GM13977 (cell line): ENCODE results near the gene GIGYF2.
"Not testable (repeated sequence)": the region's sequence is repeated elsewhere in the genome, so short reads cannot be mapped to it uniquely, and the experiment has no call there.

Experiments used
- DNase-seq: peaks from one replicate; pipeline ENCODE4 v3.0.0; 2012; ENCODE audit warnings: low spot score
- in situ Hi-C: fragments of 300-500 bp; cut with MboI; formaldehyde crosslinking; loops from one replicate; pipeline ENCODE4 v1.12.0; 2022; ENCODE audit warnings: low sequenced_read_pairs, low pct_unique_long_range_greater_than_20kb, mixed read lengths, inconsistent platforms; ENCODE audit not compliant: unreplicated experiment
- TF ChIP-seq, protein P1 (sequence below): IDR thresholded peaks from 2 replicates; pipeline ENCODE4 v1.5.1; 2012; ENCODE audit warnings: mild to moderate bottlenecking, control low read depth; ENCODE audit not compliant: insufficient read depth; ENCODE audit errors: extremely low read depth, missing control alignments

GIGYF2 gene

DNA sequence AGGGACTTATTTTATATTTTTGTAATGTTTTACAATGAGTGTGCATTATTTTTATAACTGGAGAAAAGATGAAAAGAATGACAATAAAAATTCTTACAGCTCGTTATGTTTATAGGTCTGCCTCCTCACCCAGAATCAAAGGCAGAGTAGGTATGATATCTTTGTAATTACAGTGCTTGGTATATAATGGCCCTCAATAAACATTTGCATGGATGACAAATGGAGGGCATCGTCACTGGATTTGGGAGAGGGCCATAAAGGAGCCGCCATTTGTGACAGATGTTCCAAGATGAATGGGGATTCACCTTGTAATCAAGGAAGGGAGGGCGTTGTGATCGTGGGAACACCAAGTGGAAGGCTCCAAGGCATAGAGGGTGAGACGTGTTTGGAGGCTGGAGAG, 22.6 kb upstream of the GIGYF2 start:
- DNase-seq, result no peak
- in situ Hi-C loops, result no loop called here
- TF ChIP-seq, protein P1, sequence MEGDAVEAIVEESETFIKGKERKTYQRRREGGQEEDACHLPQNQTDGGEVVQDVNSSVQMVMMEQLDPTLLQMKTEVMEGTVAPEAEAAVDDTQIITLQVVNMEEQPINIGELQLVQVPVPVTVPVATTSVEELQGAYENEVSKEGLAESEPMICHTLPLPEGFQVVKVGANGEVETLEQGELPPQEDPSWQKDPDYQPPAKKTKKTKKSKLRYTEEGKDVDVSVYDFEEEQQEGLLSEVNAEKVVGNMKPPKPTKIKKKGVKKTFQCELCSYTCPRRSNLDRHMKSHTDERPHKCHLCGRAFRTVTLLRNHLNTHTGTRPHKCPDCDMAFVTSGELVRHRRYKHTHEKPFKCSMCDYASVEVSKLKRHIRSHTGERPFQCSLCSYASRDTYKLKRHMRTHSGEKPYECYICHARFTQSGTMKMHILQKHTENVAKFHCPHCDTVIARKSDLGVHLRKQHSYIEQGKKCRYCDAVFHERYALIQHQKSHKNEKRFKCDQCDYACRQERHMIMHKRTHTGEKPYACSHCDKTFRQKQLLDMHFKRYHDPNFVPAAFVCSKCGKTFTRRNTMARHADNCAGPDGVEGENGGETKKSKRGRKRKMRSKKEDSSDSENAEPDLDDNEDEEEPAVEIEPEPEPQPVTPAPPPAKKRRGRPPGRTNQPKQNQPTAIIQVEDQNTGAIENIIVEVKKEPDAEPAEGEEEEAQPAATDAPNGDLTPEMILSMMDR, result no peak

DNA sequence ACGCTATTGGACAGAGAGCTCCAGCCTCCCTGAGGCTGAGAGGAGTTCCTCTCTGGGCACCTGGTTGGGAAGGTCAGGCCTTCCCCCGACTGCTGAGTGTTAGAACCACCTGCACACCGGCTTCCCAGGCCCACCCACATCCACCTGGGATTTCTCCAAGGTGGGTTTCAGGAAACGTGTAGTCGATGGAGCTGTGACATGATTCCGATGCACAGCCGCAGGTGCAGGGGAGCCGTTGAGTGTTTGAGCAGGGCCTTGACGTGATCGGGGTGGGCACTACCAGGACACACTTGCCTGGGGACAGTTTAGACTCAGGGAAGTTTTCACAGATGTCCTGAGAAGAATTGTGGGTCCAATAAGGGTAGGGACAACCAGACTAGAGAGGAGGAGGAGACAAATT, 21.8 kb upstream of the GIGYF2 start:
- no peak for DNase-seq
- in situ Hi-C loops, result no loop called here
- TF ChIP-seq, protein P1, result no peak

DNA sequence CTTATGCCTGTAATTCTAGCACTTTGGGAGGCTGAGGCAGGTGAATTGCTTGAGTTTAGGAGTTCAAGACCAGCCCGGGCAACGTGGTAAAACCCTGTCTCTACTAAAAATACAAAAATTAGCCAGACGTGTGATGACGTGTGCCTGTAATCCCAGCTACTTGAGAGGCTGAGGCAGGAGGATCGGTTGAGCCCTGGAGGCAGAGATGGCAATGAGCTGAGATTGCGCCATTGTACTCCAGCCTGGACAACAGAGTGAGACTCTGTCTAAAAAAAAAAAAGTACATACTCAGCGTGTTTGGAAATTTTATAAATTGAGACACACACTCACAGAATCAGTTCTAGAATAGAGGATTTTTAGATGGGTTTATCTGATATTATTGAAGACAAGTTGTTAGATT, 17.1 kb upstream of the GIGYF2 start:
- in situ Hi-C loops, result no loop called here
- no peak for DNase-seq
- TF ChIP-seq, protein P1, result no peak

DNA sequence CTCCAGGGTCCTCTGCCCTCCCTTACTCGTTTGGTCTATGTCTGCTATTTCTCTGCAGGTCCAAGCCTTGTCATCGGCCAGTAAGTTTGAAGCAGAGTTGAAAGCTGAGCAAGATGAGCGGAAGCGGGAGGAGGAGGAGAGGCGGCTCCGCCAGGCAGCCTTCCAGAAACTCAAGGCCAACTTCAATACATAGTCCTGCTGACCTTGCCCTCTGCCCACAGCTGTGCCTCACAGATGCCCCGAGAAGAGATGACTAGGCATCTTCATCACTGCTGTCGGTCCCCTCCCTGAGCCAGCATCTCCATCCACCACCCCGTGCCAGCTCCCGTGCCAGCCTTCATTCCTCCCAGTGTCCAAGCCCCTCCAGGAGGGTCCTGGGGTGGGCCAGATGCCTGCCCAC, 15.6 kb upstream of the GIGYF2 start:
- no peak for DNase-seq
- in situ Hi-C loops, result no loop called here
- TF ChIP-seq, protein P1, result no peak

DNA sequence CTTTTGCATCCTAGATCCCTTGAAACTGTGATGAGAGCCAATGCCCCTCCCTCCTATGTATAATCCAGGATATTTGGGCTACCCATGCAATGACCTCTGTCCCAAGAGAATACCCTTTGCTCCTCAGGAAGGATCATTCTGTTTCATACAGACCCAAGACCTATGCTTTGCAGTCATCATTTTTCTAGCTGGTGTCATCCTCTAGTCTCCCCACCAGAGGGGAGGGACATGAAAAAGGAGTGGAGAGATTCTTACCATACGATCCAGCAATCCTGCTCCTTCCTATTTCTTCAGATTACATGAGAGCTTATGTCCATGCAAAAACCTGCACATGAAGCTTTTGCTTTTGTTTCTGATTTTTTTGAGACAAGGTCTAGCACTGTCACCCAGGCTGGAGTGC, 13.8 kb upstream of the GIGYF2 start:
- in situ Hi-C loops, result no loop called here
- DNase-seq, result no peak
- TF ChIP-seq, protein P1, result no peak

DNA sequence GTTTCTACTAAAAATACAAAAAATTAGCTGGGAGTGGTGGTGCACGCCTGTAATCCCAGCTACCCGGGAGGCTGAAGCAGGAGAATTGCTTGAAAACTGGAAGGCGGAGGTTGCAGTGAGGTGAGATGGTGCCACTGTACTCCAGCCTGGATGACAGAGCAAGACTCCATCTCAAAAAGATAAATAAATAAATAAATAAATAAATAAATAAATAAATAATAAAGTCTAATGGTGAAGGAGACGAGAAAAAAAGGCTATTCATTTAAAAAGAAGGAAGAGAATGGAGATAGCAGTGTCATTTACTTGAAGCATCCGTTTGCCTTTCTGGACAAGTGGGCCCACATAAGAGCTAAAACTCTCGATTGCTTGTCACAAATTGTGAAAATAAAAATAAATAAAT, 11.7 kb upstream of the GIGYF2 start:
- DNase-seq, in situ Hi-C loops: not testable (repeated sequence)

DNA sequence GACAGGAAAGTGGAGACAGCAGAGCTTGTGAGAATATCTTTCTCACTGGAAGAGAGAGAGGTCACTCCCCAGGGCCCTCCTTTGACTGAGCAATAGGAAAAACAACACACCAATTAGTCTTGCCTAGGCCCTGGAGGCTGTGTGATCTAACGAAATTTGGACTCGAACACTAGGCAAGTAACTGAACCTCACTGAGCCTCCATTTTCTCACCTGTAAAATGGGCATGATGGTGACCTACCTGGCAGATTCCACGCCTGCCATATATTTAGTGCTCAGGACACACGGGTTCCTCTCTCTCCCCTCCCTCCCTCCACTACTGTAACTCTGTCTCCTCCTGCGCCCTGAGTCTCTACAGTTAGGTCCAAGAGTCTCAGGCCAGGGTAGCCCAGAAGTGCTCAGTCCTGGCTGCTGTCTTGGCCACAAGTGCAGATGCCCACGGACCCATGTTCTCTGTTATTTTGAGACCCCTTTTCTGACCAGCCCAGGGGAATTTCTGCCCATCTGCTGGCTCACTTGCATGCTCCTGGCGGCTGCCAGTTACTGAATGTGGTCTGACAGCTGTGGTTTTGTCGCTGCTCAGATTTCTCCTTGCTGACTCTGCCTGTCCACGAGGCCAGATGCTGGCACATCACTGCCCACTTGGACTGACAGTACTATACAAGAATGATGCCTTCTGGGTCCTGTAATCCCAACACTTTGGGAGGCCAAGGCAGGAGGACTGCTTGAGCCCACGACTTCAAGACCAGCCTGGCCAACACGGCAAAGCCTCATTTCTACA, 9.6 kb upstream of the GIGYF2 start:
- no peak for DNase-seq
- in situ Hi-C loops, result no loop called here
- TF ChIP-seq, protein P1, result no peak
